H9 (cell line): ENCODE data around the gene DDOST. TPM values are rescaled to one million over a fixed set of nuclear protein-coding genes. Genes with fewer than 3 reads are reported as not detected.

Experiments used
- DNase-seq: peaks from one replicate; pipeline ENCODE4 v3.0.0-alpha.2; 2017
- H2AFZ ChIP-seq: one replicate; pipeline ENCODE4 v1.6.1; 2013; ENCODE audit warnings: mild to moderate bottlenecking, low read length, control low read depth, moderate library complexity
- H2AK5ac ChIP-seq: 2 replicates; pipeline ENCODE4 v1.6.1; 2013; ENCODE audit warnings: low read length, control low read depth, mixed read lengths; ENCODE audit not compliant: insufficient read length
- H2BK120ac ChIP-seq: one replicate; pipeline ENCODE4 v1.6.1; 2013; ENCODE audit warnings: low read depth, mild to moderate bottlenecking, low read length, control low read depth, inconsistent platforms; ENCODE audit not compliant: poor library complexity, severe bottlenecking
- H2BK12ac ChIP-seq: 2 replicates; pipeline ENCODE4 v1.6.1; 2013; ENCODE audit warnings: low read length, control low read depth, mixed read lengths, low read depth; ENCODE audit not compliant: insufficient read length
- H2BK15ac ChIP-seq: 2 replicates; pipeline ENCODE4 v1.6.1; 2013; ENCODE audit warnings: low read depth, low read length, control low read depth
- H2BK20ac ChIP-seq: one replicate; pipeline ENCODE4 v1.6.1; 2013; ENCODE audit warnings: low read depth, mild to moderate bottlenecking, low read length, control low read depth, inconsistent platforms; ENCODE audit not compliant: poor library complexity, severe bottlenecking
- H2BK5ac ChIP-seq: 2 replicates; pipeline ENCODE4 v1.6.1; 2013; ENCODE audit warnings: low read length, control low read depth, mixed read lengths; ENCODE audit not compliant: insufficient read length
- H3K14ac ChIP-seq: 2 replicates; pipeline ENCODE4 v1.6.1; 2013; ENCODE audit warnings: low read length, control low read depth; ENCODE audit not compliant: insufficient read depth
- H3K18ac ChIP-seq: 2 replicates; pipeline ENCODE4 v1.6.1; 2013; ENCODE audit warnings: low read depth, mild to moderate bottlenecking, mixed read lengths, low read length, control low read depth; ENCODE audit not compliant: insufficient read length
- H3K23ac ChIP-seq: 2 replicates; pipeline ENCODE4 v1.6.1; 2013; ENCODE audit warnings: low read length, control low read depth, mixed read lengths, low read depth; ENCODE audit not compliant: insufficient read length
- H3K23me2 ChIP-seq: 2 replicates; pipeline ENCODE4 v1.6.1; 2013; ENCODE audit warnings: low read depth, mild to moderate bottlenecking, mixed read lengths, low read length, control low read depth; ENCODE audit not compliant: insufficient read length, poor library complexity, severe bottlenecking
- H3K27ac ChIP-seq: 2 replicates; pipeline ENCODE4 v1.5.1; 2013; ENCODE audit warnings: low read length, control low read depth, mixed read lengths, low read depth; ENCODE audit not compliant: insufficient read length
- H3K27me3 ChIP-seq: 2 replicates; pipeline ENCODE4 v1.6.1; 2013; ENCODE audit warnings: low read length, control low read depth, inconsistent platforms; ENCODE audit not compliant: insufficient read depth
- H3K4ac ChIP-seq: 2 replicates; pipeline ENCODE4 v1.6.1; 2013; ENCODE audit warnings: low read depth, mild to moderate bottlenecking, control low read depth, inconsistent platforms, low read length, moderate library complexity
- H3K4me1 ChIP-seq: 2 replicates; pipeline ENCODE4 v1.6.1; 2013; ENCODE audit warnings: low read length, control low read depth, inconsistent platforms; ENCODE audit not compliant: insufficient read depth
- H3K4me2 ChIP-seq: 2 replicates; pipeline ENCODE4 v1.6.1; 2013; ENCODE audit warnings: low read length, control low read depth, mixed read lengths; ENCODE audit not compliant: insufficient read length, insufficient read depth
- H3K56ac ChIP-seq: 2 replicates; pipeline ENCODE4 v1.6.1; 2013; ENCODE audit warnings: low read depth, mild to moderate bottlenecking, mixed read lengths, low read length, control low read depth; ENCODE audit not compliant: insufficient read length
- H3K79me1 ChIP-seq: 2 replicates; pipeline ENCODE4 v1.6.1; 2013; ENCODE audit warnings: low read depth, mild to moderate bottlenecking, moderate library complexity, low read length, control low read depth, inconsistent platforms; ENCODE audit not compliant: insufficient read depth, poor library complexity, severe bottlenecking
- H3K79me2 ChIP-seq: 2 replicates; pipeline ENCODE4 v1.6.1; 2013; ENCODE audit warnings: low read length, control low read depth, inconsistent platforms; ENCODE audit not compliant: insufficient read depth
- H3K9ac ChIP-seq: 2 replicates; pipeline ENCODE4 v1.6.1; 2013; ENCODE audit warnings: low read length, control low read depth, mixed read lengths; ENCODE audit not compliant: insufficient read length; ENCODE audit errors: extremely low read depth
- H3K9me3 ChIP-seq: one replicate; pipeline ENCODE4 v1.6.1; 2013; ENCODE audit warnings: low read depth, low read length, inconsistent platforms; ENCODE audit not compliant: control insufficient read depth
- H3T11ph ChIP-seq: one replicate; pipeline ENCODE4 v1.6.1; 2013; ENCODE audit warnings: mild to moderate bottlenecking, low read length, control low read depth, inconsistent platforms
- H4K20me1 ChIP-seq: one replicate; pipeline ENCODE4 v1.6.1; 2013; ENCODE audit not compliant: control insufficient read depth, insufficient read length, insufficient read depth
- H4K5ac ChIP-seq: 2 replicates; pipeline ENCODE4 v1.6.1; 2013; ENCODE audit warnings: low read depth, mild to moderate bottlenecking, mixed read lengths, low read length, control low read depth; ENCODE audit not compliant: insufficient read length
- H4K8ac ChIP-seq: replicated peaks from 2 replicates; pipeline ENCODE4 v1.6.1; 2013; ENCODE audit warnings: low read length, control low read depth, mixed read lengths, low read depth; ENCODE audit not compliant: insufficient read length
- H4K91ac ChIP-seq: 2 replicates; pipeline ENCODE4 v1.6.1; 2013; ENCODE audit warnings: low read depth, mild to moderate bottlenecking, moderate library complexity, mixed read lengths, low read length, control low read depth; ENCODE audit not compliant: insufficient read length
- H3K27ac Mint-ChIP-seq, 3 experiments: 2 replicates in 2 of 3; 3 replicates in 1 of 3; pipeline ENCODE4 v1.8.0; 2020 to 2021; ENCODE audit warnings: mixed read lengths in 3 of 3, mild to moderate bottlenecking in 1 of 3, moderate library complexity in 1 of 3
- H3K27me3 Mint-ChIP-seq: 2 replicates; pipeline ENCODE4 v1.8.0; 2021; ENCODE audit warnings: low read depth, mild to moderate bottlenecking, moderate library complexity, mixed read lengths
- H3K36me3 Mint-ChIP-seq, 3 experiments: 2 replicates in 2 of 3; 3 replicates in 1 of 3; pipeline ENCODE4 v1.8.0; 2020 to 2021; ENCODE audit warnings: low read depth in 3 of 3, mixed read lengths in 3 of 3; ENCODE audit not compliant: insufficient read depth in 1 of 3
- H3K4me1 Mint-ChIP-seq, 2 experiments: 2 replicates each; pipeline ENCODE4 v1.8.0; 2020; ENCODE audit warnings: mixed read lengths in 2 of 2
- H3K4me3 Mint-ChIP-seq, 2 experiments: 2 replicates in 1 of 2; 3 replicates in 1 of 2; pipeline ENCODE4 v1.8.0; 2020 to 2021; ENCODE audit warnings: mild to moderate bottlenecking in 2 of 2, mixed read lengths in 2 of 2, moderate library complexity in 1 of 2
- H3K9me3 Mint-ChIP-seq, 2 experiments: 2 replicates in 1 of 2; 3 replicates in 1 of 2; pipeline ENCODE4 v1.8.0; 2020; ENCODE audit warnings: mild to moderate bottlenecking in 2 of 2, mixed read lengths in 2 of 2, moderate library complexity in 1 of 2
- WGBS: extraction: QIAGEN DNeasy Blood & Tissue Kit; methylation state at CpG from one replicate; pipeline ENCODE4 v1.1.7; 2013; ENCODE audit warnings: missing lambda C conversion rate, low lambda C conversion rate, mixed read lengths; ENCODE audit not compliant: insufficient read length; ENCODE audit errors: extremely low coverage; 5-methylcytosine and 5-hydroxymethylcytosine counted together
- total RNA-seq: library from RNA; stranded (reverse); gene quantifications from 2 replicates; pipeline ENCODE4 v1.2.1, GENCODE V29; 2021
- TF ChIP-seq, protein P1 (sequence below): fragments of 200-600 bp; sonication (generic); conservative IDR thresholded peaks from 3 replicates; pipeline ENCODE4 v1.8.0; 2021; ENCODE audit warnings: antibody characterized with exemption, mild to moderate bottlenecking

The DDOST gene
- total RNA-seq, 1 experiment from 2014 or later = 255 TPM

DNA sequence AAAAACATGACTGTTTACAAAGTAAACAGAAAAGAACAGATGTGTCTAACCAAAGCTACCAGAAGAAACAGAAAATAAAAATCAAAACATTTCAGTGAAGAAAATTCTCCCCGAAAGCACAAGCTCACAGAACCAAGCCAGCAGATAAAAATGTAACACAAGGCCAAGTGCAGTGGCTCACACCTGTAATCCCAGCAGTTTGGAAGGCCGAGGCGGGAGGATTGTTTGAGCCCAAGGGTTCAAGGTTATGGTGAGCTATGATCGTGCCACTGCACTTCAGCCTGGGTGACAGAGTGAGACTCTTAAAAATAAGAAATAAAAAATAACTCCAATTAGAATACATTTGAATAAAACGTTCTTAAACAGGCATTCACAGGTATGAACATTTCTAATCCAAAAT is 19.1 kb upstream of the DDOST start:
- H3K79me1 ChIP-seq = no peaks in the 10 kb centered on the region
- H3K79me2 ChIP-seq = no peaks in the 10 kb centered on the region
- no peak for DNase-seq
- TF ChIP-seq, protein P1, sequence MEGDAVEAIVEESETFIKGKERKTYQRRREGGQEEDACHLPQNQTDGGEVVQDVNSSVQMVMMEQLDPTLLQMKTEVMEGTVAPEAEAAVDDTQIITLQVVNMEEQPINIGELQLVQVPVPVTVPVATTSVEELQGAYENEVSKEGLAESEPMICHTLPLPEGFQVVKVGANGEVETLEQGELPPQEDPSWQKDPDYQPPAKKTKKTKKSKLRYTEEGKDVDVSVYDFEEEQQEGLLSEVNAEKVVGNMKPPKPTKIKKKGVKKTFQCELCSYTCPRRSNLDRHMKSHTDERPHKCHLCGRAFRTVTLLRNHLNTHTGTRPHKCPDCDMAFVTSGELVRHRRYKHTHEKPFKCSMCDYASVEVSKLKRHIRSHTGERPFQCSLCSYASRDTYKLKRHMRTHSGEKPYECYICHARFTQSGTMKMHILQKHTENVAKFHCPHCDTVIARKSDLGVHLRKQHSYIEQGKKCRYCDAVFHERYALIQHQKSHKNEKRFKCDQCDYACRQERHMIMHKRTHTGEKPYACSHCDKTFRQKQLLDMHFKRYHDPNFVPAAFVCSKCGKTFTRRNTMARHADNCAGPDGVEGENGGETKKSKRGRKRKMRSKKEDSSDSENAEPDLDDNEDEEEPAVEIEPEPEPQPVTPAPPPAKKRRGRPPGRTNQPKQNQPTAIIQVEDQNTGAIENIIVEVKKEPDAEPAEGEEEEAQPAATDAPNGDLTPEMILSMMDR = no peak
- no peak overlapping the region for H3K23ac ChIP-seq
- Mint-ChIP-seq H3K27me3 (no peaks in the 10 kb centered on the region; the same call in 1 of the 2 replicates), H3K27ac (no peak overlapping the region), H3K4me1 (peaks cover 0 to 3% of the 10 kb centered on the region in 2 experiments; a peak in 2 of 4 replicates), H3K4me3 (no peak overlapping the region), H3K36me3 (peaks cover 0 to 31% (median 9%) of the 10 kb centered on the region in 3 experiments; a peak in 6 of 7 replicates), H3K9me3 (no peaks in the 10 kb centered on the region)
- no peaks in the 10 kb centered on the region for H3K23me2 ChIP-seq
- no peaks in the 10 kb centered on the region for H3K9me3 ChIP-seq
- H3K27ac ChIP-seq = no peak overlapping the region
- WGBS = no CpG with 5 or more reads among the region's 5 CpGs
- no peak overlapping the region for H2AFZ ChIP-seq
- no peak overlapping the region for H4K91ac ChIP-seq
- no peak overlapping the region for H2BK20ac ChIP-seq
- no peaks in the 10 kb centered on the region for H3K4me1 ChIP-seq
- H2BK15ac ChIP-seq = no peak overlapping the region
- H3T11ph ChIP-seq = no peak overlapping the region
- H4K5ac ChIP-seq = no peak overlapping the region
- H2BK120ac ChIP-seq = no peak overlapping the region
- no peak overlapping the region for H2AK5ac ChIP-seq
- no peaks in the 10 kb centered on the region for H3K27me3 ChIP-seq
- H2BK12ac ChIP-seq = no peak overlapping the region
- no peak overlapping the region for H3K9ac ChIP-seq
- no peak overlapping the region for H3K56ac ChIP-seq
- H4K8ac ChIP-seq = no peak overlapping the region
- no peak overlapping the region for H3K4me2 ChIP-seq
- H2BK5ac ChIP-seq = no peak overlapping the region
- no peaks in the 10 kb centered on the region for H4K20me1 ChIP-seq
- H3K18ac ChIP-seq = no peak overlapping the region
- no peak overlapping the region for H3K14ac ChIP-seq
- no peak overlapping the region for H3K4ac ChIP-seq
